GM23248 (cell line): ENCODE measurements around the gene TSPOAP1. TPM values are rescaled to one million over a fixed set of nuclear protein-coding genes. Genes with fewer than 3 reads are reported as not detected.

ENCODE experiments used
- DNase-seq: peaks from one replicate; pipeline ENCODE4 v3.0.0-alpha.2; 2015
- H2AFZ ChIP-seq: fragments of 200-600 bp; sonication (generic); 2 replicates; pipeline ENCODE4 v1.6.1; 2016; ENCODE audit warnings: antibody characterized with exemption
- H3F3A ChIP-seq: fragments of 200-600 bp; sonication (generic); 2 replicates; pipeline ENCODE4 v1.6.1; 2016; ENCODE audit warnings: mild to moderate bottlenecking, antibody characterized with exemption, mixed run types; ENCODE audit not compliant: insufficient read depth
- H3K27ac ChIP-seq: fragments of 200-600 bp; sonication (generic); 2 replicates; pipeline ENCODE4 v1.5.1; 2016; ENCODE audit warnings: mild to moderate bottlenecking
- H3K27me3 ChIP-seq: fragments of 200-600 bp; sonication (generic); replicated peaks from 2 replicates; pipeline ENCODE4 v1.6.1; 2016; ENCODE audit warnings: mild to moderate bottlenecking; ENCODE audit not compliant: insufficient read depth
- H3K36me3 ChIP-seq: fragments of 200-600 bp; sonication (generic); 2 replicates; pipeline ENCODE4 v1.6.1; 2016; ENCODE audit warnings: low read depth, mild to moderate bottlenecking
- H3K4me1 ChIP-seq: fragments of 200-600 bp; sonication (generic); 2 replicates; pipeline ENCODE4 v1.6.1; 2016; ENCODE audit warnings: mild to moderate bottlenecking; ENCODE audit not compliant: insufficient read depth
- H3K4me2 ChIP-seq: fragments of 200-600 bp; sonication (generic); one replicate; pipeline ENCODE4 v1.6.1; 2016; ENCODE audit warnings: mild to moderate bottlenecking; ENCODE audit not compliant: unreplicated experiment
- H3K4me3 ChIP-seq: fragments of 200-600 bp; sonication (generic); 2 replicates; pipeline ENCODE4 v1.5.1; 2016; ENCODE audit warnings: mild to moderate bottlenecking
- H3K79me2 ChIP-seq: fragments of 200-600 bp; sonication (generic); 2 replicates; pipeline ENCODE4 v1.6.1; 2016; ENCODE audit warnings: mild to moderate bottlenecking; ENCODE audit not compliant: insufficient read depth
- H3K9ac ChIP-seq: fragments of 200-600 bp; sonication (generic); 2 replicates; pipeline ENCODE4 v1.6.1; 2016; ENCODE audit warnings: mild to moderate bottlenecking
- H3K9me2 ChIP-seq: fragments of 200-600 bp; sonication (generic); 2 replicates; pipeline ENCODE4 v1.6.1; 2016; ENCODE audit warnings: mixed run types, mild to moderate bottlenecking, moderate library complexity; ENCODE audit not compliant: insufficient read depth
- H3K9me3 ChIP-seq: fragments of 200-600 bp; sonication (generic); one replicate; pipeline ENCODE4 v1.6.1; 2017; ENCODE audit warnings: low read depth
- H4K20me1 ChIP-seq: fragments of 200-600 bp; sonication (generic); 2 replicates; pipeline ENCODE4 v1.6.0; 2016; ENCODE audit not compliant: insufficient read depth
- EZH2 ChIP-seq: fragments of 200-600 bp; sonication (generic); IDR thresholded peaks from 2 replicates; pipeline ENCODE4 v1.6.1; 2018; ENCODE audit warnings: antibody characterized with exemption, mild to moderate bottlenecking; ENCODE audit not compliant: insufficient read depth, poor library complexity, severe bottlenecking
- EZH2phosphoT487 ChIP-seq: fragments of 200-600 bp; sonication (generic); IDR thresholded peaks from 2 replicates; pipeline ENCODE4 v1.6.1; 2018; ENCODE audit warnings: antibody characterized with exemption, moderate library complexity, mild to moderate bottlenecking, low read depth; ENCODE audit not compliant: insufficient read depth
- WGBS, 2 experiments: methylation state at CpG; one replicate each; pipeline ENCODE4 v1.1.6; 2015 to 2017; ENCODE audit warnings: low lambda C conversion rate in 2 of 2, low coverage in 1 of 2; ENCODE audit errors: missing lambda C conversion rate in 2 of 2; 5-methylcytosine and 5-hydroxymethylcytosine counted together
- in situ Hi-C: fragments of 300-500 bp; cut with MboI; formaldehyde crosslinking; loops from 2 replicates; pipeline ENCODE4 v1.15.0; 2020
- polyA plus RNA-seq: library from polyadenylated mRNA; unstranded; fragments of >200 nt; fragmentation: Nextera tagmentation; extraction: Ambion mirVana; gene quantifications from 2 replicates; pipeline ENCODE4 v1.2.1, GENCODE V29; 2016
- total RNA-seq: library from RNA; depleted of rRNA; stranded (reverse); fragments of >200 nt; shearing (Covaris generic); gene quantifications from 2 replicates; pipeline ENCODE4 v1.2.3, GENCODE V29; 2014

Gene TSPOAP1
- total and polyA plus RNA-seq, 2 experiments from 2014 or later = 0.76 to 1.0 TPM

GRCh38 chr17:58363457-58364185 lies 35.0 kb upstream of the TSPOAP1 start:
- Histone ChIP-seq H4K20me1 (no peaks in the 10 kb centered on the region), H3K4me3 (no peak overlapping the region), H2AFZ (no peak overlapping the region), H3K27me3 (peaks cover 6% of the 10 kb centered on the region), H3K9me3 (no peaks in the 10 kb centered on the region), H3K36me3 (no peaks in the 10 kb centered on the region), H3K4me1 (no peaks in the 10 kb centered on the region), H3K9ac (no peak overlapping the region), H3K4me2 (no peak overlapping the region), H3K27ac (no peak overlapping the region), H3F3A (no peaks in the 10 kb centered on the region), H3K9me2 (no peaks in the 10 kb centered on the region), H3K79me2 (no peaks in the 10 kb centered on the region)
- in situ Hi-C loops = no loop called here
- WGBS, 2 experiments = 39 to 55% methylated on average over 8 of the region's 8 CpGs
- TF ChIP-seq EZH2phosphoT487 = no peak
- no peak for TF ChIP-seq EZH2
- no peak for DNase-seq

GRCh38 chr17:58362368-58363014 lies 33.9 kb upstream of the TSPOAP1 start:
- in situ Hi-C loops = no loop called here
- Histone ChIP-seq H3K27ac (no peak overlapping the region), H3K4me2 (no peak overlapping the region), H4K20me1 (no peaks in the 10 kb centered on the region), H3K9me3 (no peaks in the 10 kb centered on the region), H3K4me3 (no peak overlapping the region), H3K79me2 (no peaks in the 10 kb centered on the region), H3F3A (no peaks in the 10 kb centered on the region), H3K4me1 (no peaks in the 10 kb centered on the region), H3K36me3 (no peaks in the 10 kb centered on the region), H3K27me3 (peaks cover 6% of the 10 kb centered on the region), H2AFZ (no peak overlapping the region), H3K9ac (no peak overlapping the region), H3K9me2 (no peaks in the 10 kb centered on the region)
- 74 to 84% methylated on average over 16 of the region's 16 CpGs for WGBS, 2 experiments
- no peak for DNase-seq
- no peak for TF ChIP-seq EZH2
- no peak for TF ChIP-seq EZH2phosphoT487

- Histone ChIP-seq H3K9ac (no peak overlapping the region), H3K4me3 (no peak overlapping the region), H3F3A (no peaks in the 10 kb centered on the region), H2AFZ (no peak overlapping the region), H3K36me3 (no peaks in the 10 kb centered on the region), H3K4me1 (no peaks in the 10 kb centered on the region), H3K79me2 (no peaks in the 10 kb centered on the region), H3K9me3 (no peaks in the 10 kb centered on the region), H4K20me1 (no peaks in the 10 kb centered on the region), H3K4me2 (no peak overlapping the region), H3K27me3 (peaks cover 6% of the 10 kb centered on the region), H3K9me2 (no peaks in the 10 kb centered on the region), H3K27ac (no peak overlapping the region)
- DNase-seq = no peak
- in situ Hi-C loops = no loop called here
- 16 to 25% methylated on average over 4 to 5 of the region's 5 CpGs for WGBS, 2 experiments
- TF ChIP-seq EZH2phosphoT487 (no peak), EZH2 (no peak)
These were observed 31.9 kb upstream of the TSPOAP1 start for GRCh38 chr17:58360296-58361063.

GRCh38 chr17:58358408-58359172 lies 30.0 kb upstream of the TSPOAP1 start:
- Histone ChIP-seq H2AFZ (no peak overlapping the region), H3K4me1 (no peaks in the 10 kb centered on the region), H3K27ac (no peak overlapping the region), H3K9me2 (no peaks in the 10 kb centered on the region), H3K36me3 (no peaks in the 10 kb centered on the region), H3F3A (no peaks in the 10 kb centered on the region), H3K79me2 (no peaks in the 10 kb centered on the region), H3K4me2 (no peak overlapping the region), H4K20me1 (no peaks in the 10 kb centered on the region), H3K9ac (no peak overlapping the region), H3K4me3 (no peak overlapping the region), H3K27me3 (no peaks in the 10 kb centered on the region; the same call in 1 of the 2 replicates), H3K9me3 (no peaks in the 10 kb centered on the region)
- WGBS, 2 experiments = 58% methylated on average over 11 to 16 of the region's 16 CpGs
- in situ Hi-C loops = no loop called here
- TF ChIP-seq EZH2phosphoT487 = no peak
- no peak for TF ChIP-seq EZH2
- no peak for DNase-seq
